Bronchial epithelial cell (primary cell): ENCODE data around the gene C14orf132. TPM values are rescaled to one million over a fixed set of nuclear protein-coding genes. Genes with fewer than 3 reads are reported as not detected.

Experiments
- DNase-seq: peaks from one replicate; pipeline ENCODE4 v3.0.0-alpha.2; 2010; ENCODE audit warnings: low read depth
- FAIRE-seq: peaks from 2 replicates; lab custom pipeline; 2011; peaks lifted over from hg19 to GRCh38; lab: Jason Lieb, UNC
- H3K27me3 ChIP-seq: 2 replicates; pipeline ENCODE4 v1.5.1; 2011; ENCODE audit warnings: low read length; ENCODE audit not compliant: control insufficient read depth, insufficient read depth
- H3K36me3 ChIP-seq: 2 replicates; pipeline ENCODE4 v1.5.1; 2011; ENCODE audit warnings: low read length; ENCODE audit not compliant: control insufficient read depth, insufficient read depth
- H3K4me3 ChIP-seq: 2 replicates; pipeline ENCODE4 v1.5.1; 2011; ENCODE audit warnings: mild to moderate bottlenecking, low read depth, low read length, control low read depth
- total RNA-seq: library from RNA; depleted of rRNA; stranded (reverse); fragments of >200 nt; gene quantifications from 2 replicates; pipeline ENCODE4 v1.2.1, GENCODE V29; 2014
- TF ChIP-seq, protein P1 (sequence below): IDR thresholded peaks from 2 replicates; pipeline ENCODE4 v1.5.1; 2011; ENCODE audit warnings: mild to moderate bottlenecking, moderate library complexity, low read length, control low read depth, inconsistent platforms; ENCODE audit not compliant: insufficient read depth, severe bottlenecking

C14orf132 gene
- total RNA-seq, 1 donor from 2014 or later, result 1.1 TPM

DNA sequence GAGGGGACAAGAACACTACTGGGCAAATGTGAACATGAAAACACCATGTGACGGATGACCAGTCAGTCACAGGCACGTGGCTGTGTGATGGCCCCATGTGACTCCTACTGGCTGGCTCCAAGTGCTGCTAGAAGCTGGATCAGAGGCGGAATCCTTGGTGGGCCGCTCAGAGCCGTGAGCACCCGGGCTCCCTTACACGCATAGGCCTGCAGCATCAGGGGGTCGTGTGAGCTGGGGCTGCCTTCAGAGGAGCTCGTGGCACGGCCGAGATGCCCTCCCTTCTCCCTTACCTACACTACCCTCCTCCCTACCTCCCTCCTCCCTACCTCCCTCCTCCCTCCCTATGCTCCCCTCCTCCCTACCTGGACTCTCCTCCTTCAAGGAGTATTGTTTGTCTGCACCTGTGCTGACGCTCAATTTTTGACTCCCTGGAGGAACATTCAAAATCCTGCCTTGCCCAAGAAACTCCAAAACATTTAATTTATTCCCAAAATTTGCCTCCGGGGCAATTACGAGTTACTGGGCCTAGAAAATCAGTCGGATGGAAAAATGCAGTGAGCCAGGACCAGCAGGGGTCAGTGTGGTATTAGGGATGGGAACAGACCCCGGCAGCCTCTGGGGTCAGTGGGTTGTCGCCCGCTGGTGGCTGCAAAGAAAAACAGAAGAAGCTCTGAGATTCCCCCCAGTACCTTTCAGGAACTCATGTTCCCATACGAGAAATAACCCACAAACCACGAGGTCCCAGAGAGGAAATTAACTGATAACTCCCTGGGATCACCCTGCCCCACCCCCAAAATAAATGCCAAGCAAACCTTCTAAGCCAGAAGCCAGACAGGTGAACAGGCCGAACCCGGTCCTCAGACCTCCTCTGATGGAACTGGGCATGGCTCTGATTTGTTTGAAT, 61.3 kb downstream of the C14orf132 start:
- no peaks in the 10 kb centered on the region for H3K36me3 ChIP-seq
- TF ChIP-seq, protein P1, sequence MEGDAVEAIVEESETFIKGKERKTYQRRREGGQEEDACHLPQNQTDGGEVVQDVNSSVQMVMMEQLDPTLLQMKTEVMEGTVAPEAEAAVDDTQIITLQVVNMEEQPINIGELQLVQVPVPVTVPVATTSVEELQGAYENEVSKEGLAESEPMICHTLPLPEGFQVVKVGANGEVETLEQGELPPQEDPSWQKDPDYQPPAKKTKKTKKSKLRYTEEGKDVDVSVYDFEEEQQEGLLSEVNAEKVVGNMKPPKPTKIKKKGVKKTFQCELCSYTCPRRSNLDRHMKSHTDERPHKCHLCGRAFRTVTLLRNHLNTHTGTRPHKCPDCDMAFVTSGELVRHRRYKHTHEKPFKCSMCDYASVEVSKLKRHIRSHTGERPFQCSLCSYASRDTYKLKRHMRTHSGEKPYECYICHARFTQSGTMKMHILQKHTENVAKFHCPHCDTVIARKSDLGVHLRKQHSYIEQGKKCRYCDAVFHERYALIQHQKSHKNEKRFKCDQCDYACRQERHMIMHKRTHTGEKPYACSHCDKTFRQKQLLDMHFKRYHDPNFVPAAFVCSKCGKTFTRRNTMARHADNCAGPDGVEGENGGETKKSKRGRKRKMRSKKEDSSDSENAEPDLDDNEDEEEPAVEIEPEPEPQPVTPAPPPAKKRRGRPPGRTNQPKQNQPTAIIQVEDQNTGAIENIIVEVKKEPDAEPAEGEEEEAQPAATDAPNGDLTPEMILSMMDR, result peak; percentile 84
- DNase-seq (peak; percentile 59), FAIRE-seq (no peak)
- H3K4me3 ChIP-seq, result no peak overlapping the region
- H3K27me3 ChIP-seq, result peaks cover 9% of the 10 kb centered on the region

DNA sequence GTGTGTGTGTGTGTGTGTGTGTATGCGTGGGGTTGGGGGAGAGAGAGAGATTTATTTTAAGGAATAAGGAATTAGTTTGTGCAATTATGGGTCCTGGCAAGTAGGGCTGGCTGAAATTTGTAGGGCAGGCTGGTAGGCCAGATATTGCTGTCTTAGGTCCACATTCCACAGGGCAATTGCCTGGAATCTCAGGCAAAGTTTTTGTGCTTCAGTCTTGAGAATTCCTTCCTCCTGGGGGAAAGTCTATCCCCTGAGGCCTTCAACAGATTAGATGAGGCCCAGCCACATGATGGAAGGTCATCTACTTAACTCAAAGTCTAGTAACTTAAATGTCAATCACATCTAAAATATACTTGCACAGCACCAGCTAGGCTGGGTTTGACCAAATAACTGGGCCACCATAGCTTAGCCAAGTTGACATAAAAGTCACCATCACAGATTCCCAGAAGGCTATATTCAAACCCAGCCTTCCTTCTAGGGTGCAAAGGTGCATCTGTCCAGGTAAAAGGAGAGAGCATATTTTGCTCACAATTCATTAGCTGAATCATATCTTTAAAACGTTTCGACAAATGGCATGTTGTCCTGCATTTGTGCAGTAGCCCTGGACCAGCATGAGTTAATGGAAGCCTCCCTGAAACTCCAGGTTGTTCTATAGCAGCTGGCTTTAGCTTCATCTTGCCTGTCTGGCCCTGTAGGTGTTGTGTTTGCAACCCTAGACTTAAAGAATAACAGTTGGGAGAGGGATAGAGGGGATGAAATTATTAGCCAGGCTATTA, 63.1 kb downstream of the C14orf132 start:
- Histone ChIP-seq H3K27me3 (no peaks in the 10 kb centered on the region), H3K36me3 (no peaks in the 10 kb centered on the region), H3K4me3 (no peak overlapping the region)
- DNase-seq (no peak), FAIRE-seq (no peak)
- TF ChIP-seq, protein P1, result no peak

DNA sequence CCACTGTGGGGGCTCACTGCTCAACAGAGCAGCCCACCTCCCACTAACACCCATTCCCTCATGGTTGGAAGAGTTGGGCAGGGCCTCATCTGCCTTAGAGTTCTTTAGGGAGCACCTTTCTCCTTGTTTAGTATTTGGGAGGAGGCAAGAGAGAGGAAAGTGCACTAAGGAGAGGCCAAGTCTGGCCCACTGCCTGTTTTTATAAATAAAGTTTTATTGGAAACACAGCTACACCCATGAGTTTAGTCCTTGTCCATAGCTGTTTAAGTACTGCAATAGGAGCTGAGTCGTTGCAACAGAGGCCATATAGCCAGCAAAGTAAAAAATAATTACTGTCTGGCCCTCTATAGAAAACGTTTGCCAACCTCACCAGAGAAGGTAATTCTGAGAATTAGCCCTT, 63.9 kb downstream of the C14orf132 start:
- no peaks in the 10 kb centered on the region for H3K36me3 ChIP-seq
- H3K4me3 ChIP-seq, result no peak overlapping the region
- no peak for FAIRE-seq
- TF ChIP-seq, protein P1, result no peak
- no peaks in the 10 kb centered on the region for H3K27me3 ChIP-seq
- no peak for DNase-seq

DNA sequence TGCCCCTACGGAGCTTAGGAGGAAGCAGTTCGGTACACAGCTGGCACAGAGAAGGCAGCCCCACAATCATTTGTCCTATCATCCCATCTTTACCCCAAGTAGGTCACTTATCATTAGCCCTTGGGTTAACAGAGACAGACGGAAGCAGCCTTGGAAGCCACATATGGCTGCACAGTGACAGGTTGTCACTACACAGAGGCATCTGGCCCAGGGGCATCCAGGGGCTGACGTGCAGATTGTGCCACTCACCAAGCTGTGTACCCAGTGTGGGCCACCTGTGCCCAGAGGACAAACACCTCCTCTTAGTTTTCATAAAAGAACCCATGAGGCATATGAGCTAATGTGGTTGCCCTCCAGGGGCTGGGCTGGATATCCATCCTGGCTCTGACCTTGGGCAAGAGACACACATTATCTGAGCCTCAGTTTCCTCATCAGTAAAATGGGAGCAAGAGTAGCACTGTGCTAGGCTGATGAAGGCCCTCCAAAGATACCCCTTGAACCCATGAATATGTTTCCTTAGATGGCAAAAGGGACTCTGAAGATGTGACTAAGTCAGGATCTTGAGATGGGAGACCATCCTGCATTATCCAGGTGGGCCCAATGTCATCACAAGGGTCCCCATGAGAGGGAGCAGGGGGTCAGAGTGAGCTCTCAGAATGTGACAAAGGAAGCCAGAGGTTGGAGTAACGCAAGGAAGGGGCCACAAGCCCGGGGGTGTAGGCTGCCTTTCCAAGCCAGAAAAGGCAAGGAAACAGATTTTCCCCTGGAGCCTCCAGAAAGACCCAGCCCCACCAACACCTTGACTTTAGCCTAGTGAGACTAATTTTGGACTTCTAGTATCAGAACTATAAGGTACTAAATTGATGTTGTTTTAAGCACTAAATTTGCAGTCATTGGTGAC, 64.6 kb downstream of the C14orf132 start:
- Histone ChIP-seq H3K36me3 (no peaks in the 10 kb centered on the region), H3K27me3 (no peaks in the 10 kb centered on the region), H3K4me3 (no peak overlapping the region)
- no peak for FAIRE-seq
- DNase-seq, result no peak
- TF ChIP-seq, protein P1, result no peak

DNA sequence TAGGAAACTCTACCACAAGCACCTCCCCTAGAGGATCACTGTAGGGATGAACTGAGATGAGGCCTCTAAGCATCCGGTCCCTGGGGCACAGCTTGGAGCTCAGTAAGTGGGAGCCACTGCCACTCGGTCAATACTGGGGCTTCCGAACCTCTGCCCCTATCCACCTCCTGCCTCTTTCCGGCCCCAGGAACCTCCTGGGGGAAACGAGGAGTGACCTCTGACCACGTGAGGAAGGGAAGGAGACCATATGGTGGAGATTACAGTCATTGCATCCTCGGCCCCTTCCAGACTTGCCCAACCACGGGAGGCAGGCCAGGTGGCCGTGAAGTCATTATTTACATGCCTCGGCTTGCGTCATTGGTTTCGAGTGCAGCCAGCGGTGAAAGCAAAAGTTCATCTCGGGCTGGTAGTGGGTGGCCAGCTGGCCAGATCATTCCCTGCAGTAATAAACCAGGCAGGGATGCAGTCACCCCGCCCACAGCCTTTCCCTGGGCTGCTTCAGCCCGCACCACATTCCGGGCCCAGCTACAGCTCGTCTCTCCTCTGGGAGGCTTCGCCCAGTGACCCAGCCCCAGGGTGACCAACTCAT, 65.4 kb downstream of the C14orf132 start:
- H3K4me3 ChIP-seq, result no peak overlapping the region
- FAIRE-seq (peak; percentile 28), DNase-seq (peak; percentile 86)
- TF ChIP-seq, protein P1, result no peak
- H3K36me3 ChIP-seq, result no peaks in the 10 kb centered on the region
- H3K27me3 ChIP-seq, result no peaks in the 10 kb centered on the region
